GM18867 (cell line): ENCODE data around the gene DOCK8.

ENCODE experiments used
- ATAC-seq: cut with Tn5 transposase; IDR thresholded peaks from one replicate; pipeline ENCODE4 v1.9.1; 2021; ENCODE audit warnings: mild to moderate bottlenecking, moderate library complexity; ENCODE audit not compliant: unreplicated experiment

The DOCK8 gene

GRCh38 chr9:304106-304505, 89.4 kb downstream of the DOCK8 start:
- ATAC-seq, result no peak

DNA sequence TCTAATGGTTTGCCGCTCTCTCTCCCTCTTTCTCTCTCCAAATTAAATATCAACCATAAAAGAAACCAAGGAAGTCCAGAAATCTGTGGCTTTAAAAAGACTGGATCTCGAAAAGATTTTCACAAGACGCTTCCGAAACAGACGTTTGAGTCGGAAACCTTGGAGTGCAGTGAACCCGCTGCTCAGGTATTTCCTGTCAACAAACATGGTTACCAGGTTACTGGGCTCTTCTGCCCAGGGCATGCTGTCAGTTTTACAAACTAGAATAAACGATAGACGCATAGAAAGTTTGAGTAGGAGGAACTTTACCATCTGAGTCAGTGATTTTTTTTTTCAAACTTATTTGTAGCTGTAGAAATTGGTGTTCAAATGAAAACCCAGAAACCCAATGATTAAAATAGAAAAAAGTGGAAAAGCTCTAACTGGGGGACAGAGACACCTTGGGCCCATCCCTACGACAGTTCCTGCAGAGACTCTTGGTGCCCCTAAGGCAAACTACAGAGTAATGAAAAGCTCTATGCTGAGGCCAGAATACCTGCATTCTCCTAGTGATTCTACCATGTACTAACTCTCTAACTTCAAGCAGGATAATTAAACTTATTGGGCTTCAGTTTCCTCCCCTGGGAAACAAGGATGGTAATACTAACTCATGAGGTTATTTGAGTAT, 90.0 kb downstream of the DOCK8 start:
- no peak for ATAC-seq

GRCh38 chr9:306907-307306, 92.2 kb downstream of the DOCK8 start:
- no peak for ATAC-seq

GRCh38 chr9:311841-312240, 97.2 kb downstream of the DOCK8 start:
- no peak for ATAC-seq

DNA sequence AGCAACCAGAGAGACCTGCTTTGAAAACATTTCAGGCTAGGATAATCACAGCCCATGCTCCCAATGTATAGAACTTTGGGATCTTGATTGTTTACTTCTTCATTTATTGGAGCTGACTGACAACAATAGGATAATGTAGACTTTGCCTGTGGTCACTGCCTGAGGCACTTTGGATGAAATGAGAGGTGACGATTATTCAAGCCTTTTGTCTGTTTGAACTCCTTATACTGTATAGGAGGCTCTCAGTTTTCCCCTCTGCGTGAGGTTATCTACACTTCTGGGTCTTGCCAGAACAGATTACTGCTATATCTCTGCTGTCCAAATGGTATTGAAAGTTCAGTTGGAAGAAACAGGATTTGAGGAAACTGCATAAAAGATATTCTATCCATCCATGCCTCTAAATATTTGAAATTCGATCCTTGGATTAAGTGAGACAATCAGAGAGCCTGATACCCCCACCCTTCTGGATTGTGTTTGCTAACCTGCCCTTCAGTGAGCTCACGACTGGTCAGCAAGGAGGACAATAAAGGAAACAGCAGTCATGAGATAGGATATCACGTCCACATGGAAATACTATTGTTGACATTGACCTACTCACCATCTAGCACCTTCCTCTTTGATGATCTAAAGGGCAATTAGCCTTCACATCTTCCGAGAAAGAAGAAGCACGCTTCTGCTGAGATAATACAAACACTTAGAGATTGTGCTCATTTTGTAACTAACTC, 98.1 kb downstream of the DOCK8 start:
- ATAC-seq, result no peak

DNA sequence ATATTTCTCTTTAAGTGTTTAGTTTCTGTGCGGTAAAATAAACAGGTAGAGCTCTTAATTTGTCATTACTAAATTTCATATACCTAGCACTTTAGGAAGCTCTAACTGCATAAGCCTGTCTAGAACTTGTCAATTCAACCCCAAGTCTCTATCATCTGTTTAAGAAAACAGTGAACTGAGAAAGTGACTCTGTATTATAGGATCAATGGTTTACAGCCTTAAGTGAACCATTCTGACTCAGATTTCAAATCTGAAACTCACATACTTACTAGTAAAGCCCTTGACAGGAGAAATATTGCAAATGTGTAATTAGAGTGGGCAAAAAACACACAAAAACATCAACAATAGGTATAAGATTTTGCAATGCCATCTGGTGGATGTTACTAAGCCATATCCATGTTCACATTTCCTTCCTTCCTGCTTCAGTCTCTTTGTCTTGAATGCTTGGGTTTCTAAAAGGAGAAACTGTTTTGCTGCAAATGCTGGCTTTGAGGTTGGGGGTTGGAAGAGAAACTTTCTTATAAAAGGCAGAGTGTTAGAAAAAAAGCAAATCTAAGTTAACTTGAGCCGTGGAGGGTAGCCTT, 101.8 kb downstream of the DOCK8 start:
- ATAC-seq, result no peak

GRCh38 chr9:318646-319045, 104.0 kb downstream of the DOCK8 start:
- ATAC-seq, result no peak

DNA sequence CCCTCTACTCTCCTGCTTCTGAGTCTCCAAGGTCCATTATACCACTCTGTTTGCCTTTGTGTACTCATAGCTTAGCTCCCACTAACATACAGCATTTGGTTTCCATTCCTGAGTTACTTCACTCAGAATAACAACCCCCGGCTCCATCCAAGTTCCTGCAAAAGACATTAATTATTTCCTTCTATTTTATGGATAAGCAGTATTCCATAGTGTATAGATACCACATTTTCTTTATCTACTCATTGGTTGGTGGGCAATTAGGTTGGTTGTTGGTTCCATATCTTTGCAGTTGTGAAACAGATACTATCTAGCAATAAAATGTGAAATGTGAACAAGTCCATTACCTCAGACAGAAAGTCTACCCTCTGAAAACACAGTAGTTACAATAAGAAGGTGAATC, 110.3 kb downstream of the DOCK8 start:
- no peak for ATAC-seq

GRCh38 chr9:326667-327066, 112.0 kb downstream of the DOCK8 start:
- ATAC-seq, result no peak

DNA sequence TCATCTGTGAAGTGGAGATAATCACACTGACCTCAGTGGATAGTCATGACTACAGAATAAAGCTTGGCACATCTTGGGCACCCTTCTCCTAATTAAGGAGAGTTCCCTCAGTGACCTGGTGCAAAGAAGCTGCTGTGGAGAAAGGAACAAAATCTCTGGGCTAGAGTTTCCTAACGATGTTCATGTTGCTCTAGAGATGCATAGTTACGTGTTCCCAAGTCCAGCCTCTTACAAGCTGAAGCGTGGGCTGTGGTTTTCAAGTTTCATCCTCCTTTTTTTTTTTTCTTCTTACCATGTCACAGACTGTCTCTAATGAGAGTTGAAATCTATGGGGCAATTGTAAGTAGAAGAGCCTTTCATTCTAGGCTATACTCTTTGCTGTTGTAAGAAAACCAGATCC, 113.8 kb downstream of the DOCK8 start:
- no peak for ATAC-seq

DNA sequence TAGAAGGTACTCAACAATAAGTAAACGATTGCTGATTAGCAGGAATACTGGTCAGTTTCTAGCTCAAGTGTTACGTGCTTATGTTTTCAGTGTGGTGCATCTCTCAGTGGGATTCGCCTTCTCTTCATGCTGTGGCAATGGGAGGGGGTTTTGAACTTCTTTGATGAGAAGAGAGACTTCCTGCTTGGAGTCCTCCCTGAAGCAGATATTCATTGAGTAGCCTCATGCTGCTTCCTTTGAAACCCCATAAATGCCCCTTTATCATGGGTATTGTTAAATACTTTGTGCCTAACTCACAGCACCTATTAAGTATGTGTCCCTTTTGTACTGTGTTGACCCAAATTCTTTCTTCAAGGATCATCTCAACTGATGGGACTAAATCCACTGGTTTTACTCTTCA, 116.5 kb downstream of the DOCK8 start:
- no peak for ATAC-seq

- no peak for ATAC-seq
These were observed 120.7 kb downstream of the DOCK8 start for GRCh38 chr9:335373-335772.

DNA sequence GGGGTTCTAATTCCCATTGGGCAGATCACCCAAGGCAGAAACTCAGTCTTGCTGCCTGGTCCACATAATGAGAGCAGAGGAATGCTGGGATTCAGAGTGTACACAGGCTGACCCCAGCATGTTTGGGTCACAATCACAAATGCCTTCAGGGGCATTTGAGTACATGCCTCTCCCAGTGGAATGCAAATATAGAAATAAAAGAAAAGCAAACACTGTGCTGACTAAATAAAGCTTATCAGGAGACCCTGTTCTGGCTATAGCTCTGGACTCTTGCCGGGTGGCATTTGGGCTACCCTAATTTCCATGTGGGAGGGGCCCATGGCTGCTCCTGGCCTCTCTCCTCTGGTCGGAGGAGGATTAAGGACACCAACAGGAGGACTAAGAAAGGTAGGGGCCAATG, 121.4 kb downstream of the DOCK8 start:
- no peak for ATAC-seq

- no peak for ATAC-seq
These were observed 123.9 kb downstream of the DOCK8 start for GRCh38 chr9:338602-339001.

GRCh38 chr9:341634-342421, 127.2 kb downstream of the DOCK8 start:
- ATAC-seq, result no peak

GRCh38 chr9:343773-344172, 129.1 kb downstream of the DOCK8 start:
- no peak for ATAC-seq

DNA sequence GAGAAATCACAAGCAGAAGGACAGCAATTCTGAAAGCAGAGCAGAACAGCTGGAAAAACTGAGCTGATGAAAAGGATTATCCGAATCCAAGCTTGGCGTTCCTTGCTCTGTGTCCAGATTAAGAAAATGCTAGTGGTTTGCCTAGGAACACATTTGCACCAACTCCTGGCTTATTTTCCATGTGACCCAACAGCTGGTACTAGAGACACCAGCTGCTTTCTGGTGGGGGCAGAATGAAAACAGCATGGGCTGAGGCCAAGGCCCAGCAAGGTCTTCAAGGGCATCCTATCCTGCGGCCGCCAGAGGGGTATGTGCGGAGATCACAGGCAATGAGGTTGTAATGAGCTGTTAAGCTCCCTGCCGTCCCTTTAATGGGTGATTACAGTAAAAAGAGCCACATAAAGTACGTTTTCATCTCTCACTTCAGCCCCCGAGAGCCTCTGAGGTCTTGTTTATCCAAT, 131.5 kb downstream of the DOCK8 start:
- ATAC-seq, result no peak

DNA sequence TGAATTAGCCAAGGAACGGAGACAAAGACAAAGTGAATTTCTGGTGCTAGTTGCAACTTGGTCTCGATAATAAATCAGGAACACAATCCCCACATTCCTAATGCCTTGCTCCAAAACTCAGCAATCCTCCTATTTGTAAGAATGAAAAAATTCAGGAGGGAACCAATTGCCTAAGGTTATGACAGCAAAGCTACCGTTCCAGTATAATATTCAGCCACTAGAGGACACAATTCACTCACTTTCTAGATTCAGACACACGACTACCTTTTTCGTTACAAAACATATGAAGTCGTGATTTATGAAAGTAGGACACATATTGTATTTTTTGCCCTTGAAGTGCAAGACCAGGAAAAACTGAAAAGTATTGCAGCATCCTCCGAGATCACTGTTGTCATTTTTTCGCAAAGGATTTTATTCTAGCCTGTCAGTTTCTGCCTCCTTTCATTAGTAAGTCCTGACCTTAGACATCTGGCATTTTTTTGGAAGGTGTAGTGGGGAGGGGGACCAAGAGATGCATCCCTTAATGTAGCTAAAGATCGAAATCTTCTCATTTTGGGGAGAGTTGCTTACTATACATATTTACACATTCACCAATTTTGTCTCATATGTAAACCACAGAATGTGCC, 133.1 kb downstream of the DOCK8 start:
- ATAC-seq, result no peak

DNA sequence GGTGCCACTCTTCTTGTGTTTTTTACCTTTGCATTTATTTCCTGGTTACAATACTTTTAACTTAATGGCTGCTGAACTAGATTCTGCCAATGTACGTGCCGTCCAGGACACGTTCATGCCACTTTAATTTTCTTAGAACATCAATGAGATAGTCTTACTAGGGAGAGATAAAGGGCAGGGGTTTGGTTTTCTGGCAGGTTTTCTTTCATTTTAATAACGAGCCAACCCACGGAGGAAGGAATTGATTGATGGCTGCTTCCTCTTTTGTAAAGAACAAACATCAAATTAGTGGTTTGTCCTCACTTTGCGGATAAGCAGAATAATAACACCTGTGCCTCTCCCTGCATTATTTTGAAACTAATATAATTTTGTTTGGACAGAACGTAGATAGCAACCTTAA, 135.7 kb downstream of the DOCK8 start:
- ATAC-seq, result no peak

DNA sequence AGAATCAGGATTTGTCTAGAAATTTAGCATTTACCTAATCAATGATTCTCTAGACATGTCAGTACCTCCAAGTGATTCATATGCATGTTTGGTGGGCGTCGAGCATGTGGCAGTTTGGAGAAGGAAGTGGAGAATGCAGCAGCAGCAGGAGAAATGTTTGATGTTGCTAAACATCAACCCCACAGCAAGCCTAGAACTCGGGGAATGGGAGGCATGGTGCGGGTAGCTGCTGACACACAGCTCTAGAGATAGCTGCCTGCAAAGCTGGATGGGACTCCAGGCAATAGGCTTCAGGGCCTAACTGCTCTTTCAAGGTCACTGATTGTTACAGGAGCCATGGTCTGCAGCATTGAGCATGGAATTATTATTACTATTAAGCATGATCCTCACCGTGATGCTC, 137.3 kb downstream of the DOCK8 start:
- no peak for ATAC-seq

DNA sequence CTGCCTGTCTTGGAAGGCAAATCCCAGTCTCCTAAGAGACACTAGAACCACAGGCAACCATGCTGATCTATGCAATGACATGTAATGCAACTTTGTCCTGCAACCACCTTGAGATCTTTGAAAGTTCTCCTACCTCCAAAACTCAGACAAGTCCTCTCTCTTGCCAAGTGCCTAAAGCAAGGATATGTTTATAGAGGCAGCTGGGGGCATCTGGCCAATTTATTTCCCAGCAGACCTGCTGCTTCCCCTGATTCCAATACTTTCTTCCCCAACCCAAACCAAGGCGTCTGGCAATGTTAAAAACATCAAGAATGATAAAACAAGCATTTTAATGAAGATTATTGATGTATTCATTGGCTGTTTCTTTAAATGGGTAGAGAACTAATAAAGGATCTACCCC, 138.4 kb downstream of the DOCK8 start:
- no peak for ATAC-seq
